Aorta (tissue), 5 donors: ENCODE measurements around the gene ALPL. TPM values are rescaled to one million over a fixed set of nuclear protein-coding genes. Genes with fewer than 3 reads are reported as not detected.

Source experiments
- ATAC-seq: fragments of 200-7000 bp; cut with Tn5 transposase; one replicate; pipeline ENCODE4 v1.9.1; 2022; ENCODE audit warnings: moderate library complexity; ENCODE audit not compliant: low FRiP score
- DNase-seq, 2 donors: peaks; one replicate each; pipeline ENCODE4 v3.0.0-alpha.2; 2020
- H3K27ac ChIP-seq, 2 donors: one replicate each; pipeline ENCODE4 v1.5.1; 2013; ENCODE audit warnings: low read length in 2 of 2, mild to moderate bottlenecking in 2 of 2, moderate library complexity in 2 of 2, control low read depth in 1 of 2, inconsistent platforms in 1 of 2, low read depth in 1 of 2
- H3K27me3 ChIP-seq, 2 donors: one replicate each; pipeline ENCODE4 v1.6.1; 2013; ENCODE audit warnings: control low read depth in 1 of 2, low read length in 1 of 2, mild to moderate bottlenecking in 1 of 2, moderate library complexity in 1 of 2; ENCODE audit not compliant: insufficient read depth in 2 of 2, control insufficient read depth in 1 of 2
- H3K36me3 ChIP-seq, 2 donors: one replicate each; pipeline ENCODE4 v1.6.1; 2013; ENCODE audit warnings: control low read depth in 1 of 2, low read length in 1 of 2, mild to moderate bottlenecking in 1 of 2; ENCODE audit not compliant: insufficient read depth in 2 of 2, control insufficient read depth in 1 of 2
- H3K4me1 ChIP-seq, 2 donors: one replicate each; pipeline ENCODE4 v1.6.1; 2013; ENCODE audit warnings: low read length in 2 of 2, control low read depth in 1 of 2, mild to moderate bottlenecking in 1 of 2, moderate library complexity in 1 of 2; ENCODE audit not compliant: insufficient read depth in 2 of 2, control insufficient read depth in 1 of 2
- H3K4me3 ChIP-seq, 2 donors: one replicate each; pipeline ENCODE4 v1.5.1; 2013; ENCODE audit warnings: low read length in 2 of 2, control low read depth in 1 of 2, mild to moderate bottlenecking in 1 of 2
- H3K9me3 ChIP-seq: one replicate; pipeline ENCODE4 v1.6.1; 2013; ENCODE audit warnings: mild to moderate bottlenecking, low read length; ENCODE audit not compliant: control insufficient read depth
- WGBS, 2 donors: extraction: QIAGEN DNeasy Blood & Tissue Kit; methylation state at CpG; one replicate each; pipeline ENCODE4 v1.1.7; 2013; 5-methylcytosine and 5-hydroxymethylcytosine counted together
- intact Hi-C, 2 donors: fragments of 100-400 bp; cut with DNase I; formaldehyde crosslinking; loops; one replicate each; pipeline versions ENCODE4 v1.14.2 to v1.15.0; 2022
- polyA plus RNA-seq, 2 donors: library from polyadenylated mRNA; stranded (reverse); fragments of 200-250 nt; gene quantifications; one replicate each; pipeline ENCODE4 v1.2.3, GENCODE V29; 2013
- total RNA-seq, 2 donors: library from RNA; stranded (reverse); fragmentation: NEBNext Ultra II Directional; extraction: Animal tissue kit (Norgen Biotek cat#: 25700); gene quantifications; one replicate each; pipeline ENCODE4 v1.2.1, GENCODE V29; 2021
- donor health status: healthy with polysubstance abuse.
- donor health status: Bipolar disorder and iron deficiency.
- donor health status: DM: no; HTN: no; CAD: no.
- donor health status: DM: no; HTN: no; CAD: no.
- donor health status: DM: yes; HTN: yes; CAD: no.

Gene ALPL
- total and polyA plus RNA-seq, 4 donors, result 2.5 to 22.3 (median 5.5) TPM

- H3K36me3 ChIP-seq, result no peaks in the 10 kb centered on the region
- H3K27me3 ChIP-seq, result no peaks in the 10 kb centered on the region
- no peak overlapping the region for H3K27ac ChIP-seq
- DNase-seq (no peak), ATAC-seq (no peak)
- WGBS, 2 donors, result 11 to 33% methylated on average over 21 to 62 of the region's 62 CpGs
- intact Hi-C loops, result no loop called here
- H3K4me1 ChIP-seq, result no peaks in the 10 kb centered on the region
- peak overlapping the region in 1 of 2 donors; percentile 14 for H3K4me3 ChIP-seq
- no peaks in the 10 kb centered on the region for H3K9me3 ChIP-seq
These were observed 113.5 kb downstream of the ALPL start for GRCh38 chr1:21622466-21623315.

DNA sequence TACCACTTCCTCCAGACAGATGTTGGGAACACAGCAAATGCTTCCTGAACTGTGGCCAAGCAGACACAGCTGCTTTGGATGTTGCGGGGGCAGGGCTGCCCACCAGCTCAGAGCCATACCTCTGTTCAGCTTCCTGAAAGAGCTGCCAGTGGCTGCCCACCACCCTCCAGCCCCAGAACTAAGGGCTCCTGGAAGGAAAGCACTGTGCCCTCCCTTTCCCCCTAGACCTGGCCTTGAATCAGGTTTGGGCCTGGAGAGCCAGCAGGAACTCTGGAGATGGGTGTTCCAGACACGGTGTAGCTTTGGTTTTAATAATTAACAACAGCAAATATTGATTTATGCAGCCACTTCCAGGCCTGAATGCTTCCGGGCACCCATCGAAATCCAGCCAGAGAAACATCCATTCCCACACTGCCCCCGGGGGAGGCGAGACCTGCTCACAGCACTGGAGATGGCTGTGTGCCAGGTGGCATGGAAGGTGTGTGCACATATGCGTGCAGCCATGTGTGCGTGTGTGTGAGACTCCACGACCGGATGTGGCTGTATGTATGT is 114.3 kb downstream of the ALPL start:
- ATAC-seq (no peak), DNase-seq (no peak)
- Histone ChIP-seq H3K9me3 (no peaks in the 10 kb centered on the region), H3K36me3 (no peaks in the 10 kb centered on the region), H3K4me1 (no peaks in the 10 kb centered on the region), H3K27ac (no peak overlapping the region), H3K27me3 (no peaks in the 10 kb centered on the region), H3K4me3 (no peak overlapping the region)
- intact Hi-C loops, result no loop called here
- WGBS, 2 donors, result 76 to 80% methylated on average over 10 of the region's 10 CpGs

DNA sequence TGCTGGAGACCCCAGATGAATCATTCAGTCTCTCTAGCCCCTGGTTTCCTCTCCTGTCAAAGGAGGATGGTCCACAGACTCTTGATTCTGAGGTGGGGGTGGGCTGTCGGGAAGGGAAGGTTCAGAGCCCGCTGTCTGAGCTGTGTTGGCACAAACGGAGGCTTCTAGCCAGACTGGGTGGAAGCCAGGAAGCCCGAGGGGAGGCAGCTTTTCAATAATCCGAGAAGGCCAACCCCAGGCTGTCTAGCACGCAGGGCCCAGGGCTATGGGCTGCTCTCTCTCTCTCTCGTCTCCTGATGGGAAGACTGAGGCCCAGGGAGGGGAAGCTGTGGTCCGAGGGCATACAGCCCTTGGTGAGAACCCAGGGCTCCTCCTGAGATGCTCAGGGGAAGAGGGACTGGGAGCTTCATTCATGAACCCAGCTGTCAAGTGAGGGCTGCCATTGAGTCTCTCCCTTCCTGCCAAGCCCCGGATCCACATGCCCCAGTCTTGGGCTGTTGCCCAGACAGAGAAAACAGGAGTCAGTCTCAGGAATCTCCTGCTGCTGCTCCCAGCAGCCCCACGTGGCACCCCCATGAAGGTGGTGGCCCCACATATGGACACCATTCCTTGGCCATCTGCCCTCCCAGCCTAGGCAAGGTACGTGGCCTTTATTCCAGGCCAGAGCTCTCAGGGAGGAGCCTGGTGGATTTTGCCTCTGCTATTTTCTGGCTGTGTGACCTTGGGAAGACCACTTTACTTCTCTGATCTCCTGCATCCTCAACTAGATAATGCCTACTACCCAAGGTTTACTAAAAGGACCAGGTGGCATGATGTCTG is 115.6 kb downstream of the ALPL start:
- intact Hi-C loops, result no loop called here
- ATAC-seq (no peak), DNase-seq (no peak)
- H3K9me3 ChIP-seq, result no peaks in the 10 kb centered on the region
- no peak overlapping the region for H3K4me3 ChIP-seq
- no peaks in the 10 kb centered on the region for H3K36me3 ChIP-seq
- H3K27ac ChIP-seq, result no peak overlapping the region
- H3K27me3 ChIP-seq, result no peaks in the 10 kb centered on the region
- H3K4me1 ChIP-seq, result no peaks in the 10 kb centered on the region
- WGBS, 2 donors, result 53 to 61% methylated on average over 11 of the region's 11 CpGs

DNA sequence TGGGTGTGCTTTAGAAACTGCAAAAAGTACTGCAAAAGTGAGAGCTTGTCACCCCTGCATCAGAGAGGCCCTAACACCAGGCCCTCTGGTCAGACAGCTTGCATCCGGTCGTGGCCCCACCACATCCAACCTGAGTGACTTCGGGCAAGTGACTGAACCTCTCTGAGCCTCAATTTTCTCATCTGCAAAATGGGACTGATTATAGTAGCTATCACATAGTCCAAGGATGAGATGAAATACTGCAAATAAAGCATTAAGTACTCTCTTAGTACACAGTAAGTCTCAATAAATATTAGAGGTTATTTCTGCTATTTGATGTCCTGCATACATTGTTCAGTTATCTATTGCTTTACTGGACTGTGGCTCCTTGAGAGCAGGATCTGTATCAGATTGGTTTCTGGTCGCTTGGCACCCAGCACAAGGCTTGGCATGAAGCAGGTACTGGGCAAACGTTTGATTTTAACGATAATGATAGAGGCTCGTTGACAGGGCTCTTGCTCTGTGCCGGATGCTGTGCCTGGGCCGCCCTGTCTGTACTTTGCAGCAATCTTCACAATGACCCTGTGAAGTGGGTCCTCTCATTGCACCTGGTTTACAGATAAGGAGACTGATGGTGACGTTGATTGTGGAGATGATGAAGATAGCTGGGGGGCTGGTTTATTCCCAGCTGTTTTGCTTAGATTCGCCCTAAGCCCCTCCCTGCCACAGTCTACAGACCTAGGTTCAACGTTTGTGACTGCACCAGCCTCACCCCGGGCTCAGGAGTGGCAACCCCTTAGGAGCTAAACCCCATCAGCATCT is 116.4 kb downstream of the ALPL start:
- Histone ChIP-seq H3K27ac (no peak overlapping the region), H3K9me3 (no peaks in the 10 kb centered on the region), H3K4me3 (no peak overlapping the region), H3K36me3 (no peaks in the 10 kb centered on the region), H3K4me1 (no peaks in the 10 kb centered on the region), H3K27me3 (no peaks in the 10 kb centered on the region)
- no peak for DNase-seq
- intact Hi-C loops, result no loop called here
- WGBS, 2 donors, result 82 to 84% methylated on average over 13 of the region's 13 CpGs
- no peak for ATAC-seq

DNA sequence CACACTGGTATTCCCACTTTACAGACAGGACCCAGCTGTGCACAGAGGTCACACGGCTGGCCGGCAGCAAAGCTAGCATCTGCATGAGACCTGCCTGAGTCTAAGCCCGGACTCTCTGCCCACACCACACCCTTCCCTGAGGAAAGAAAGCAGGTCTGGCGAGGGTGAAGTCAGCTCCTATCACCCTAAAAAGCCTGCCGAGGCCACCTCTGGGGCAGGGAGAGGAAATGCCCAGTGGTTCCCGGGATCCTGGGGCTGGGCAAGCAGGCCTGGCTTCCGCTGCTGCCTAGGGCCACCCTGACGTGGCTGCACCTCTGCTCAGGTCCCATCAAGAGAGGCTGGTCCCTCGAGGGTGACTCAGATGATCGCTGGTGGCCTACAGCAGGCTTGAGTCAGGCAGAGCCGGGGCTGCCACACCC is 117.7 kb downstream of the ALPL start:
- no peaks in the 10 kb centered on the region for H3K4me1 ChIP-seq

More for the DNA sequence above, 117.7 kb downstream of the ALPL start:
- Histone ChIP-seq H3K4me3 (no peak overlapping the region), H3K9me3 (no peaks in the 10 kb centered on the region), H3K27me3 (no peaks in the 10 kb centered on the region), H3K36me3 (no peaks in the 10 kb centered on the region), H3K27ac (no peak overlapping the region)
- intact Hi-C loops, result no loop called here
- WGBS, 2 donors, result 92 to 93% methylated on average over 11 of the region's 11 CpGs
- DNase-seq (no peak), ATAC-seq (no peak)

Other genes starting within 250 kb of the ALPL start
- 100 to 1,000 TPM; 135 to 155 TPM for gene ECE1, start 219.0 kb upstream of the ALPL start, total RNA-seq
- 100 to 1,000 TPM in 1 of 2 donors, 10 to 100 TPM in 1; 12.1 to 112 TPM for gene ECE1, start 219.0 kb upstream of the ALPL start, polyA plus RNA-seq
- 1 to 10 TPM; 5.7 to 6.6 TPM for gene NBPF3, start 69.3 kb upstream of the ALPL start, total RNA-seq
- gene NBPF3, start 69.3 kb upstream of the ALPL start, polyA plus RNA-seq, result 1 to 10 TPM; 2.6 to 3.7 TPM
- under 1 TPM; 0.58 to 0.84 TPM for gene RAP1GAP, start 159.9 kb downstream of the ALPL start, total RNA-seq
- 1 to 10 TPM in 1 of 2 donors, under 1 TPM in 1; 0.33 to 4.9 TPM for gene RAP1GAP, start 159.9 kb downstream of the ALPL start, polyA plus RNA-seq